IMR-90 (cell line): ENCODE measurements around the gene MFN2. TPM values are rescaled to one million over a fixed set of nuclear protein-coding genes. Genes with fewer than 3 reads are reported as not detected.

Experiments used
- ATAC-seq: fragments of 200-7000 bp; cut with Tn5 transposase; 2 replicates; pipeline ENCODE4 v1.9.1; 2020; ENCODE audit warnings: low read depth, mild to moderate bottlenecking, moderate library complexity
- BruUV-seq: library from RNA; stranded (reverse); fragments of 400-500 nt; replicated peaks from 2 replicates; lab custom pipeline; 2021; lab: Mats Ljungman, UMichigan
- CTCF ChIA-PET: fragments of 300-600 bp; formaldehyde crosslinking; extraction: SDS; loops from one replicate; lab custom pipeline; 2021; ENCODE audit warnings: antibody characterized with exemption; lab: Yijun Ruan, JAX
- POLR2A ChIA-PET: fragments of 300-600 bp; sonication (Branson Sonifier 250); formaldehyde crosslinking; loops from one replicate; lab custom pipeline; 2022; ENCODE audit warnings: antibody characterized with exemption; ENCODE audit not compliant: unreplicated experiment; lab: Charles Lee
- DNase-seq: peaks from one replicate; pipeline ENCODE4 v3.0.0; 2013
- H2AFZ ChIP-seq: replicated peaks from 2 replicates; pipeline ENCODE3; 2013; ENCODE audit warnings: low read length, mild to moderate bottlenecking; ENCODE audit not compliant: poor library complexity
- H2AK5ac ChIP-seq: 2 replicates; pipeline ENCODE4 v1.6.1; 2013; ENCODE audit warnings: low read depth, low read length, inconsistent platforms
- H2AK9ac ChIP-seq: replicated peaks from 2 replicates; pipeline ENCODE3; 2013; ENCODE audit warnings: mild to moderate bottlenecking, low read depth, low read length, moderate library complexity; ENCODE audit not compliant: poor library complexity
- H2BK120ac ChIP-seq: 2 replicates; pipeline ENCODE4 v1.6.1; 2013; ENCODE audit warnings: low read depth, low read length, inconsistent platforms
- H2BK15ac ChIP-seq: 3 replicates; pipeline ENCODE4 v1.6.1; 2013; ENCODE audit warnings: low read depth, low read length, inconsistent platforms
- H2BK20ac ChIP-seq: 2 replicates; pipeline ENCODE4 v1.6.1; 2013; ENCODE audit warnings: low read depth, mild to moderate bottlenecking, inconsistent platforms, low read length, moderate library complexity
- H2BK5ac ChIP-seq: 2 replicates; pipeline ENCODE4 v1.6.1; 2013; ENCODE audit warnings: mild to moderate bottlenecking, low read depth, low read length, inconsistent platforms; ENCODE audit not compliant: poor library complexity, severe bottlenecking
- H3K14ac ChIP-seq: replicated peaks from 2 replicates; pipeline ENCODE4 v1.6.1; 2013; ENCODE audit warnings: low read depth, low read length, inconsistent platforms
- H3K18ac ChIP-seq: 2 replicates; pipeline ENCODE4 v1.6.1; 2013; ENCODE audit warnings: low read depth, low read length, control low read depth
- H3K23ac ChIP-seq: 2 replicates; pipeline ENCODE4 v1.6.1; 2013; ENCODE audit warnings: low read depth, low read length, inconsistent platforms
- H3K27ac ChIP-seq: 2 replicates; pipeline ENCODE4 v1.5.1; 2013; ENCODE audit warnings: mild to moderate bottlenecking, control low read depth, low read length; ENCODE audit not compliant: insufficient read depth
- H3K27me3 ChIP-seq: 2 replicates; pipeline ENCODE4 v1.6.1; 2013; ENCODE audit warnings: low read length; ENCODE audit not compliant: control insufficient read depth, insufficient read depth
- H3K36me3 ChIP-seq: 2 replicates; pipeline ENCODE4 v1.6.1; 2013; ENCODE audit warnings: low read length, mixed read lengths; ENCODE audit not compliant: control insufficient read depth, insufficient read depth
- H3K4ac ChIP-seq: 2 replicates; pipeline ENCODE4 v1.6.1; 2013; ENCODE audit warnings: low read depth, low read length, inconsistent platforms
- H3K4me1 ChIP-seq: 2 replicates; pipeline ENCODE4 v1.6.1; 2013; ENCODE audit warnings: low read length, mixed read lengths; ENCODE audit not compliant: control insufficient read depth, insufficient read depth
- H3K4me2 ChIP-seq: 2 replicates; pipeline ENCODE4 v1.6.1; 2013; ENCODE audit warnings: low read depth, mild to moderate bottlenecking, control low read depth, low read length, moderate library complexity
- H3K4me3 ChIP-seq: 2 replicates; pipeline ENCODE4 v1.5.1; 2013; ENCODE audit warnings: low read depth, mild to moderate bottlenecking, control low read depth, low read length, moderate library complexity; ENCODE audit not compliant: insufficient read depth
- H3K56ac ChIP-seq: 2 replicates; pipeline ENCODE4 v1.6.1; 2013; ENCODE audit warnings: low read length, inconsistent platforms; ENCODE audit not compliant: insufficient read depth; ENCODE audit errors: extremely low read depth
- H3K79me1 ChIP-seq, 2 experiments: 2 replicates each; pipeline ENCODE4 v1.6.1; 2013; ENCODE audit warnings: low read length in 2 of 2, inconsistent platforms in 1 of 2, low read depth in 1 of 2
- H3K9ac ChIP-seq: 2 replicates; pipeline ENCODE4 v1.6.1; 2013; ENCODE audit warnings: low read depth, low read length, control low read depth
- H3K9me1 ChIP-seq: 2 replicates; pipeline ENCODE4 v1.6.1; 2013; ENCODE audit warnings: low read length, inconsistent platforms; ENCODE audit not compliant: insufficient read depth
- H3K9me3 ChIP-seq: 2 replicates; pipeline ENCODE4 v1.6.1; 2013; ENCODE audit warnings: low read length; ENCODE audit not compliant: control insufficient read depth, insufficient read depth
- H4K20me1 ChIP-seq: 2 replicates; pipeline ENCODE4 v1.6.1; 2013; ENCODE audit warnings: low read length, inconsistent platforms; ENCODE audit not compliant: insufficient read depth
- H4K5ac ChIP-seq: 2 replicates; pipeline ENCODE4 v1.6.1; 2013; ENCODE audit warnings: mild to moderate bottlenecking, low read depth, low read length, control low read depth
- H4K8ac ChIP-seq, 2 experiments: 2 replicates each; pipeline ENCODE4 v1.6.1; 2013; ENCODE audit warnings: low read depth in 2 of 2, low read length in 2 of 2, control low read depth in 1 of 2, inconsistent platforms in 1 of 2
- H4K91ac ChIP-seq: 2 replicates; pipeline ENCODE4 v1.6.1; 2013; ENCODE audit warnings: low read depth, low read length, inconsistent platforms; ENCODE audit not compliant: insufficient read depth
- BHLHE40 ChIP-seq: fragments of 150-350 bp; IDR thresholded peaks from 2 replicates; pipeline ENCODE4 v1.6.1; 2016; ENCODE audit warnings: mild to moderate bottlenecking, low read depth, low read length
- CEBPB ChIP-seq: IDR thresholded peaks from 2 replicates; pipeline ENCODE4 v1.6.1; 2012; ENCODE audit warnings: low read depth, low read length, improper control_type of control experiment
- CHD1 ChIP-seq: IDR thresholded peaks from 2 replicates; pipeline ENCODE4 v1.6.1; 2012; ENCODE audit warnings: low read depth, low read length, improper control_type of control experiment
- FOS ChIP-seq: fragments of 150-350 bp; IDR thresholded peaks from 2 replicates; pipeline ENCODE4 v1.6.1; 2016; ENCODE audit warnings: low read depth, low read length
- MAFK ChIP-seq: IDR thresholded peaks from 2 replicates; pipeline ENCODE4 v1.6.1; 2012; ENCODE audit warnings: low read depth, low read length, improper control_type of control experiment
- MAZ ChIP-seq: IDR thresholded peaks from 2 replicates; pipeline ENCODE4 v1.6.1; 2012; ENCODE audit warnings: low read depth, mild to moderate bottlenecking, low read length, improper control_type of control experiment, moderate library complexity, borderline replicate concordance
- MXI1 ChIP-seq: IDR thresholded peaks from 2 replicates; pipeline ENCODE4 v1.6.1; 2012; ENCODE audit warnings: low read depth, mild to moderate bottlenecking, low read length, moderate library complexity, borderline replicate concordance
- NFE2L2 ChIP-seq: fragments of 150-350 bp; IDR thresholded peaks from 2 replicates; pipeline ENCODE4 v1.6.1; 2016; ENCODE audit warnings: low read depth, mild to moderate bottlenecking, low read length
- POLR2A ChIP-seq: IDR thresholded peaks from 2 replicates; pipeline ENCODE4 v1.6.1; 2012; ENCODE audit warnings: mild to moderate bottlenecking, low read depth, low read length
- RAD21 ChIP-seq: IDR thresholded peaks from 2 replicates; pipeline ENCODE4 v1.6.1; 2012; ENCODE audit warnings: low read length, improper control_type of control experiment
- RCOR1 ChIP-seq: IDR thresholded peaks from 2 replicates; pipeline ENCODE4 v1.6.1; 2012; ENCODE audit warnings: mild to moderate bottlenecking, low read length, improper control_type of control experiment; ENCODE audit not compliant: insufficient replicate concordance
- SMC3 ChIP-seq: fragments of 150-350 bp; IDR thresholded peaks from 2 replicates; pipeline ENCODE4 v1.6.1; 2016; ENCODE audit warnings: low read depth, mild to moderate bottlenecking, antibody characterized with exemption, low read length, moderate library complexity
- WGBS, 2 experiments: methylation state at CpG; one replicate each; pipeline versions ENCODE4 v1.1.5 to v1.1.7; 2013; ENCODE audit warnings: missing lambda C conversion rate in 2 of 2; ENCODE audit not compliant: insufficient read length in 1 of 2; ENCODE audit errors: extremely low coverage in 2 of 2; 5-methylcytosine and 5-hydroxymethylcytosine counted together
- dilution Hi-C: fragments of 300-500 bp; cut with HindIII; formaldehyde crosslinking; loops from one replicate; pipeline ENCODE4 v1.14.3; 2018; ENCODE audit warnings: low sequenced_read_pairs; ENCODE audit not compliant: unreplicated experiment
- in situ Hi-C: fragments of 300-500 bp; cut with MboI; formaldehyde crosslinking; loops from 3 replicates; pipeline ENCODE4 v1.14.3; 2019; ENCODE audit warnings: low sequenced_read_pairs, inconsistent platforms, mixed read lengths
- intact Hi-C: fragments of 100-400 bp; cut with micrococcal nuclease; formaldehyde crosslinking; loops from 2 replicates; pipeline ENCODE4 v1.10.0; 2022
- polyA plus RNA-seq, 3 experiments: library from polyadenylated mRNA; depleted of rRNA; stranded (reverse); fragments of >200 nt; gene quantifications; 2 replicates each; pipeline ENCODE4 v1.2.3, GENCODE V29; 2012; ENCODE audit warnings: low replicate concordance in 1 of 3
- total RNA-seq: library from RNA; depleted of rRNA; stranded (reverse); fragments of >200 nt; gene quantifications from 2 replicates; pipeline ENCODE4 v1.2.3, GENCODE V29; 2012
- TF ChIP-seq, protein P1 (sequence below): fragments of 150-350 bp; IDR thresholded peaks from 2 replicates; pipeline ENCODE4 v1.6.1; 2017; ENCODE audit warnings: mild to moderate bottlenecking, antibody characterized with exemption, low read length, low read depth
- TF ChIP-seq, protein P2 (sequence below): conservative IDR thresholded peaks from 2 replicates; pipeline ENCODE4 v1.5.1; 2012; ENCODE audit warnings: mild to moderate bottlenecking, low read depth, low read length, improper control_type of control experiment
- TF ChIP-seq, protein P3 (sequence below): fragments of 150-350 bp; IDR thresholded peaks from 2 replicates; pipeline ENCODE4 v1.6.1; 2016; ENCODE audit warnings: low read depth, mild to moderate bottlenecking, low read length, moderate library complexity, borderline replicate concordance

MFN2 gene
- total and polyA plus RNA-seq, 2 of the 4 experiments (the other 2 are of a cell fraction), result 52.8 to 84.2 TPM

DNA sequence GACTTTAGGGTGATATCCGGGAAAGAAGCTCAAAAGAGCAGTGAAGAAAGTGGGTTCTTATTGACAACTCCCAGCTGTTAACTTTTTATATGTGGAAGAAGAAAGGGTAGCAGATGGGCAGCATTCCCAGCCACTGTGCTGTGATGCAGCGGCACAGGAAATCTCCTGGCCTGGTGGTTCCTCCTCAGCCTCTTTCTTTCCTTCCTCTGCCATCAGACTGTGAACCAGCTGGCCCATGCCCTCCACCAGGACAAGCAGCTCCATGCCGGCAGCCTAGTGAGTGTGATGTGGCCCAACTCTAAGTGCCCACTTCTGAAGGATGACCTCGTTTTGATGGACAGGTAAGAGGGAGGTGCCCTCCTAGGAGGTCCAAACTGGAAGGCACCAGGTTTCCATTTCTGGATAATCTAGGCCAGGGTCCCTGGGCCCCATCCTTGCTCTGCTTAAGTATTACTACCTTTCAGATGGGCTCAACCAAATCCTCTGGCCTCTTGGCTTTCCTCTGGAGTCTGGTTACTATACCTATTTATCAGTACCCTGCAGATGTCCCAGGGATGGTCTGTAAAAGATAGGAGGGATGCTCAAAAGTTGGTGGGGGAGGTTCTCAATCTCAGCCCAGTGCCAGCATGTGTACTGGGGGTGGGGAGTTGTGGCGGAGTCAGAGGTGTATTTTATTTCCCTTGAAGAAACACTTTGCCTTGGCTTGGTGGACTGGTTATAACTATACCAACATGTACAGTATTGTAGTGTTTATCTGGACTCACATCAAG is 17.0 kb downstream of the MFN2 start:
- H2AK5ac ChIP-seq, result no peak overlapping the region
- no peak overlapping the region for H3K23ac ChIP-seq
- no peak overlapping the region for H4K5ac ChIP-seq
- H3K14ac ChIP-seq, result no peak overlapping the region
- DNase-seq, result no peak
- no peak overlapping the region for H4K8ac ChIP-seq
- H2BK5ac ChIP-seq, result no peak overlapping the region
- WGBS, 2 experiments, result no CpG with 5 or more reads among the region's 5 CpGs
- H3K36me3 ChIP-seq, result peaks cover 60% of the 10 kb centered on the region
- dilution Hi-C loops (no loop called here), in situ Hi-C loops (no loop called here), intact Hi-C loops (no loop called here)
- H3K9me3 ChIP-seq, result no peaks in the 10 kb centered on the region
- H2AK9ac ChIP-seq, result peak overlapping the region; percentile 72
- no peak overlapping the region for H2BK15ac ChIP-seq
- no peak overlapping the region for H3K9ac ChIP-seq
- no peak overlapping the region for H2BK20ac ChIP-seq
- H4K20me1 ChIP-seq, result peaks cover 2% of the 10 kb centered on the region; the same call in 1 of the 2 replicates
- H2BK120ac ChIP-seq, result no peak overlapping the region
- peaks cover 4 to 5% of the 10 kb centered on the region in 2 experiments; a peak in 2 of 4 replicates for H3K79me1 ChIP-seq
- no peak for ATAC-seq
- no peaks in the 10 kb centered on the region for H3K9me1 ChIP-seq
- ChIA-PET CTCF (interaction anchor here (0.9 kb wide), 1 partner anchor 16 kb away, joined by 4 read pairs; no protein-coding TSS in a partner anchor), POLR2A (no interaction called here)
- H3K18ac ChIP-seq, result no peak overlapping the region
- H4K91ac ChIP-seq, result no peak overlapping the region
- H3K4me1 ChIP-seq, result no peaks in the 10 kb centered on the region
- H3K27me3 ChIP-seq, result no peaks in the 10 kb centered on the region
- H3K4me3 ChIP-seq, result no peak overlapping the region
- no TSS peak for BruUV-seq
- H3K27ac ChIP-seq, result no peak overlapping the region
- no peak overlapping the region for H3K56ac ChIP-seq
- no peak overlapping the region for H3K4me2 ChIP-seq
- peak overlapping the region; percentile 49 for H2AFZ ChIP-seq
- no peak overlapping the region for H3K4ac ChIP-seq
- no peak for TF ChIP-seq FOS
- TF ChIP-seq CHD1, result no peak
- TF ChIP-seq CEBPB, result no peak
- TF ChIP-seq RAD21, result no peak
- TF ChIP-seq, protein P1, sequence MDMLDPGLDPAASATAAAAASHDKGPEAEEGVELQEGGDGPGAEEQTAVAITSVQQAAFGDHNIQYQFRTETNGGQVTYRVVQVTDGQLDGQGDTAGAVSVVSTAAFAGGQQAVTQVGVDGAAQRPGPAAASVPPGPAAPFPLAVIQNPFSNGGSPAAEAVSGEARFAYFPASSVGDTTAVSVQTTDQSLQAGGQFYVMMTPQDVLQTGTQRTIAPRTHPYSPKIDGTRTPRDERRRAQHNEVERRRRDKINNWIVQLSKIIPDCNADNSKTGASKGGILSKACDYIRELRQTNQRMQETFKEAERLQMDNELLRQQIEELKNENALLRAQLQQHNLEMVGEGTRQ, result no peak
- TF ChIP-seq RCOR1, result no peak
- TF ChIP-seq NFE2L2, result no peak
- TF ChIP-seq SMC3, result no peak
- TF ChIP-seq, protein P2, sequence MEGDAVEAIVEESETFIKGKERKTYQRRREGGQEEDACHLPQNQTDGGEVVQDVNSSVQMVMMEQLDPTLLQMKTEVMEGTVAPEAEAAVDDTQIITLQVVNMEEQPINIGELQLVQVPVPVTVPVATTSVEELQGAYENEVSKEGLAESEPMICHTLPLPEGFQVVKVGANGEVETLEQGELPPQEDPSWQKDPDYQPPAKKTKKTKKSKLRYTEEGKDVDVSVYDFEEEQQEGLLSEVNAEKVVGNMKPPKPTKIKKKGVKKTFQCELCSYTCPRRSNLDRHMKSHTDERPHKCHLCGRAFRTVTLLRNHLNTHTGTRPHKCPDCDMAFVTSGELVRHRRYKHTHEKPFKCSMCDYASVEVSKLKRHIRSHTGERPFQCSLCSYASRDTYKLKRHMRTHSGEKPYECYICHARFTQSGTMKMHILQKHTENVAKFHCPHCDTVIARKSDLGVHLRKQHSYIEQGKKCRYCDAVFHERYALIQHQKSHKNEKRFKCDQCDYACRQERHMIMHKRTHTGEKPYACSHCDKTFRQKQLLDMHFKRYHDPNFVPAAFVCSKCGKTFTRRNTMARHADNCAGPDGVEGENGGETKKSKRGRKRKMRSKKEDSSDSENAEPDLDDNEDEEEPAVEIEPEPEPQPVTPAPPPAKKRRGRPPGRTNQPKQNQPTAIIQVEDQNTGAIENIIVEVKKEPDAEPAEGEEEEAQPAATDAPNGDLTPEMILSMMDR, result no peak
- no peak for TF ChIP-seq MXI1
- no peak for TF ChIP-seq BHLHE40
- TF ChIP-seq MAFK, result no peak
- TF ChIP-seq, protein P3, sequence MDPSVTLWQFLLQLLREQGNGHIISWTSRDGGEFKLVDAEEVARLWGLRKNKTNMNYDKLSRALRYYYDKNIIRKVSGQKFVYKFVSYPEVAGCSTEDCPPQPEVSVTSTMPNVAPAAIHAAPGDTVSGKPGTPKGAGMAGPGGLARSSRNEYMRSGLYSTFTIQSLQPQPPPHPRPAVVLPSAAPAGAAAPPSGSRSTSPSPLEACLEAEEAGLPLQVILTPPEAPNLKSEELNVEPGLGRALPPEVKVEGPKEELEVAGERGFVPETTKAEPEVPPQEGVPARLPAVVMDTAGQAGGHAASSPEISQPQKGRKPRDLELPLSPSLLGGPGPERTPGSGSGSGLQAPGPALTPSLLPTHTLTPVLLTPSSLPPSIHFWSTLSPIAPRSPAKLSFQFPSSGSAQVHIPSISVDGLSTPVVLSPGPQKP, result no peak
- no peak for TF ChIP-seq POLR2A
- TF ChIP-seq MAZ, result no peak
